PC-9 (cell line): Measurements from ENCODE around the gene ADAMTSL3.

Source experiments
- EZH2 ChIP-seq: fragments of 200-600 bp; sonication (generic); IDR thresholded peaks from 2 replicates; pipeline ENCODE4 v1.8.0; 2017; ENCODE audit warnings: antibody characterized with exemption, low read depth
- TF ChIP-seq, protein P1 (sequence below): fragments of 200-600 bp; sonication (generic); conservative IDR thresholded peaks from 2 replicates; pipeline ENCODE4 v1.6.1; 2017; ENCODE audit warnings: mixed run types, antibody characterized with exemption, mild to moderate bottlenecking, moderate library complexity

DNA sequence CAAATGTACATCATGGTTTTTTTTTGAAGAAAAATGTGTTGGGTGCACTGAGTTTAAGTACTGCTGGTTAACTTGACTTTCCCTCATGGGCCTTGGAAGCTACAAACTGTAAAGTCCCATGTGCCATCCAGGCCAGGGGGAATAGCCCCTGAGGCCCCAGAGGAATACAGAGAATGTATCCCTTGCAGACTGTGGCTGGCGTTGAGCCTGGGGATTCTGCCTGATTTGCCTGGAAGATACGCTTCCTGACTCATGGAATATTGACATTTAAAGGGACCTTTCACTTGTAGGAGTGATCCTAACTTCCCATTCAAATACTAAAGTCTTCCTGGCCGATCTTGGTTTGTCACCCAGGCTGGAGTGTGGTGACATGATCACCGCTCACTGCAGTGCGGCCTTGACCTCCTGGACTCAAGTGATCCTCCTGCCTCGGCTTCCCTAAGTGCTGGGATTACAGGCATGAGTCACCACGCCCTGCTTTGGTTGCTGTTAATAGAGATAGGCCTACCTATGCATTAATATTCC, 42.0 kb downstream of the ADAMTSL3 start:
- TF ChIP-seq, protein P1, sequence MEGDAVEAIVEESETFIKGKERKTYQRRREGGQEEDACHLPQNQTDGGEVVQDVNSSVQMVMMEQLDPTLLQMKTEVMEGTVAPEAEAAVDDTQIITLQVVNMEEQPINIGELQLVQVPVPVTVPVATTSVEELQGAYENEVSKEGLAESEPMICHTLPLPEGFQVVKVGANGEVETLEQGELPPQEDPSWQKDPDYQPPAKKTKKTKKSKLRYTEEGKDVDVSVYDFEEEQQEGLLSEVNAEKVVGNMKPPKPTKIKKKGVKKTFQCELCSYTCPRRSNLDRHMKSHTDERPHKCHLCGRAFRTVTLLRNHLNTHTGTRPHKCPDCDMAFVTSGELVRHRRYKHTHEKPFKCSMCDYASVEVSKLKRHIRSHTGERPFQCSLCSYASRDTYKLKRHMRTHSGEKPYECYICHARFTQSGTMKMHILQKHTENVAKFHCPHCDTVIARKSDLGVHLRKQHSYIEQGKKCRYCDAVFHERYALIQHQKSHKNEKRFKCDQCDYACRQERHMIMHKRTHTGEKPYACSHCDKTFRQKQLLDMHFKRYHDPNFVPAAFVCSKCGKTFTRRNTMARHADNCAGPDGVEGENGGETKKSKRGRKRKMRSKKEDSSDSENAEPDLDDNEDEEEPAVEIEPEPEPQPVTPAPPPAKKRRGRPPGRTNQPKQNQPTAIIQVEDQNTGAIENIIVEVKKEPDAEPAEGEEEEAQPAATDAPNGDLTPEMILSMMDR = no peak
- no peak for TF ChIP-seq EZH2
